OCI-LY1 (cell line): ENCODE data around the gene KCNN3.

ENCODE experiments used
- H2AFZ ChIP-seq: fragments of 200-600 bp; sonication (generic), shearing (Covaris generic); 2 replicates; pipeline ENCODE4 v1.6.0; 2014; ENCODE audit warnings: antibody characterized with exemption, mild to moderate bottlenecking, low read length
- H3F3A ChIP-seq: fragments of 200-600 bp; sonication (generic), shearing (Covaris generic); 2 replicates; pipeline ENCODE4 v1.6.0; 2014; ENCODE audit warnings: mild to moderate bottlenecking, antibody characterized with exemption, low read length, moderate library complexity; ENCODE audit not compliant: insufficient read depth
- H3K27ac ChIP-seq: fragments of 200-600 bp; sonication (generic); 2 replicates; pipeline ENCODE4 v1.5.1; 2014; ENCODE audit warnings: low read length, mixed run types, mild to moderate bottlenecking, low read depth; ENCODE audit not compliant: poor library complexity, severe bottlenecking
- H3K27me3 ChIP-seq: fragments of 200-600 bp; sonication (generic); 2 replicates; pipeline ENCODE4 v1.6.0; 2014; ENCODE audit warnings: antibody characterized with exemption, mild to moderate bottlenecking, low read length, moderate library complexity; ENCODE audit not compliant: insufficient read depth
- H3K36me3 ChIP-seq: fragments of 200-600 bp; sonication (generic); 2 replicates; pipeline ENCODE4 v1.6.1; 2014; ENCODE audit warnings: mild to moderate bottlenecking, antibody characterized with exemption, low read length, moderate library complexity, mixed read lengths; ENCODE audit not compliant: insufficient read depth
- H3K4me1 ChIP-seq: fragments of 200-600 bp; sonication (generic); 2 replicates; pipeline ENCODE4 v1.5.1; 2014; ENCODE audit warnings: mild to moderate bottlenecking, low read length, moderate library complexity; ENCODE audit not compliant: insufficient read depth, severe bottlenecking
- H3K4me2 ChIP-seq: fragments of 200-600 bp; sonication (generic), shearing (Covaris generic); 2 replicates; pipeline ENCODE4 v1.6.1; 2014; ENCODE audit warnings: low read length
- H3K4me3 ChIP-seq: fragments of 200-600 bp; sonication (generic); 2 replicates; pipeline ENCODE4 v1.5.1; 2014; ENCODE audit warnings: low read length, low read depth, mild to moderate bottlenecking, mixed read lengths; ENCODE audit not compliant: poor library complexity, severe bottlenecking
- H3K79me2 ChIP-seq: fragments of 200-600 bp; shearing (Covaris generic); 2 replicates; pipeline ENCODE4 v1.6.1; 2016; ENCODE audit warnings: mixed run types, low read length, mixed read lengths; ENCODE audit not compliant: insufficient read depth
- H3K9ac ChIP-seq: fragments of 200-600 bp; sonication (generic), shearing (Covaris generic); 2 replicates; pipeline ENCODE4 v1.6.1; 2014; ENCODE audit warnings: mild to moderate bottlenecking, low read length, mixed read lengths
- H3K9me2 ChIP-seq: fragments of 200-600 bp; sonication (generic), shearing (Covaris generic); 2 replicates; pipeline ENCODE4 v1.6.1; 2014; ENCODE audit warnings: low read depth, mild to moderate bottlenecking, low read length, mixed read lengths
- H3K9me3 ChIP-seq: fragments of 200-600 bp; shearing (Covaris generic); 2 replicates; pipeline ENCODE4 v1.6.1; 2014; ENCODE audit warnings: low read length, mixed read lengths
- H4K20me1 ChIP-seq: fragments of 200-600 bp; sonication (generic), shearing (Covaris generic); 2 replicates; pipeline ENCODE4 v1.6.0; 2016; ENCODE audit warnings: mild to moderate bottlenecking, low read length; ENCODE audit not compliant: insufficient read depth
- CTCF ChIP-seq: fragments of 200-600 bp; sonication (generic), shearing (Covaris generic); IDR thresholded peaks from 2 replicates; pipeline ENCODE4 v1.5.1; 2017; ENCODE audit warnings: mild to moderate bottlenecking, antibody characterized with exemption, low read length, moderate library complexity, mixed read lengths
- EZH2 ChIP-seq: fragments of 200-600 bp; sonication (generic), shearing (Covaris generic); IDR thresholded peaks from 2 replicates; pipeline ENCODE4 v1.8.0; 2017; ENCODE audit warnings: borderline replicate concordance, mixed run types, mild to moderate bottlenecking, antibody characterized with exemption, low read length, moderate library complexity, mixed read lengths

KCNN3 gene

GRCh38 chr1:154744352-154745035 is 125.6 kb downstream of the KCNN3 start:
- Histone ChIP-seq H2AFZ (no peak overlapping the region), H3K27ac (no peak overlapping the region), H3K9me2 (no peaks in the 10 kb centered on the region), H3F3A (no peaks in the 10 kb centered on the region), H3K4me2 (no peak overlapping the region), H3K9me3 (no peaks in the 10 kb centered on the region), H3K27me3 (no peaks in the 10 kb centered on the region), H3K36me3 (peaks cover 48% of the 10 kb centered on the region; the same call in 1 of the 2 replicates), H4K20me1 (no peaks in the 10 kb centered on the region), H3K4me3 (no peak overlapping the region), H3K79me2 (no peaks in the 10 kb centered on the region), H3K4me1 (peaks cover 13% of the 10 kb centered on the region), H3K9ac (no peak overlapping the region)
- TF ChIP-seq CTCF (no peak), EZH2 (no peak)

- Histone ChIP-seq H3K27ac (no peak overlapping the region), H3K9me3 (no peaks in the 10 kb centered on the region), H2AFZ (no peak overlapping the region), H3K4me3 (no peak overlapping the region), H3K9ac (no peak overlapping the region), H3K79me2 (no peaks in the 10 kb centered on the region), H3K36me3 (peaks cover 48% of the 10 kb centered on the region; the same call in 1 of the 2 replicates), H3K27me3 (no peaks in the 10 kb centered on the region), H3K4me1 (peaks cover 10% of the 10 kb centered on the region), H3K4me2 (no peak overlapping the region), H3F3A (no peaks in the 10 kb centered on the region), H3K9me2 (no peaks in the 10 kb centered on the region), H4K20me1 (no peaks in the 10 kb centered on the region)
- TF ChIP-seq CTCF = no peak
- no peak for TF ChIP-seq EZH2
Measured at GRCh38 chr1:154743526-154744036, 126.5 kb downstream of the KCNN3 start.

GRCh38 chr1:154742606-154743005 is 127.5 kb downstream of the KCNN3 start:
- Histone ChIP-seq H3K36me3 (peaks cover 43% of the 10 kb centered on the region; the same call in 1 of the 2 replicates), H3K4me3 (no peak overlapping the region), H3K27ac (no peak overlapping the region), H3K9me3 (no peaks in the 10 kb centered on the region), H3F3A (no peaks in the 10 kb centered on the region), H3K27me3 (no peaks in the 10 kb centered on the region), H3K79me2 (no peaks in the 10 kb centered on the region), H3K9me2 (no peaks in the 10 kb centered on the region), H3K4me1 (peaks cover under 1% of the 10 kb centered on the region), H2AFZ (no peak overlapping the region), H3K9ac (no peak overlapping the region), H4K20me1 (no peaks in the 10 kb centered on the region), H3K4me2 (no peak overlapping the region)
- TF ChIP-seq CTCF = no peak
